Heart left ventricle (tissue), 13 donors: ENCODE measurements around the gene RRP7A.
"Not testable (repeated sequence)": the region's sequence is repeated elsewhere in the genome, so short reads cannot be mapped to it uniquely, and the experiment has no call there.

Experiments used
- CTCF ChIP-seq, 12 donors: fragments of 200-600 bp; sonication (generic) in 4 of 12; IDR thresholded peaks; one replicate each; pipeline versions ENCODE4 v1.5.0 to v1.8.0; 2018 to 2022; ENCODE audit warnings: antibody characterized with exemption in 12 of 12, mild to moderate bottlenecking in 5 of 12
- POLR2A ChIP-seq, 2 donors: fragments of 450-650 bp; IDR thresholded peaks; one replicate each; pipeline ENCODE4 v1.6.1; 2017; ENCODE audit warnings: antibody characterized with exemption in 2 of 2, mild to moderate bottlenecking in 2 of 2, moderate library complexity in 2 of 2
- donor health status: ischemic (EF 13 %, LVEDD 7.1; RV severe dilation, severe dysfunction).
- donor health status: DM: no; HTN: yes; CAD: no.
- donor health status: DM: no; HTN: no; CAD: no.
- donor health status: ischemic (EF 25% LVEDD 6.9; RV normal size, moderate dysfunction).
- donor health status: ischemic (EF 25% LVEDD 5.7; RV mildly dilated, moderate dysfunction).
- donor health status: ischemic (EF 35%, LVEDD 5.7; RV mildly dilated, moderate dysfunction).
- donor health status: nonischemic (EF 11% LVEDD 7.7; RV severe dilation, severe dysfunction).
- donor health status: DM: yes; HTN: yes; CAD: no.
- donor health status: PGD.
- donor health status: ischemic (EF 29% LVEDD 5.4; RV normal size, mild dysfunction).
- donor health status: nonischemic (EF 23%, LVEDD 6.1; RV moderate dilation, normal function).

GRCh38 chr22:42536634-42537033 lies 17.0 kb upstream of the RRP7A start:
- TF ChIP-seq POLR2A, CTCF (IDR thresholded peaks at IDR 0.05): not testable (repeated sequence)
